ENCODE measurements around the gene APOE. TPM values are rescaled to one million over a fixed set of nuclear protein-coding genes. Genes with fewer than 3 reads are reported as not detected.

The APOE gene
- total and polyA plus RNA-seq, 2 of the 8 experiments (the other 6 are each of a cell fraction or from before 2014, with no cell fraction given) = 629 to 1,258 TPM

- TF ChIP-seq E2F6 (IDR thresholded peaks at IDR 0.05) = no peak
Measured at GRCh38 chr19:44886141-44886540, 19.5 kb upstream of the APOE start (continued).

All from H1 (cell line).